ENCODE data around the gene GDA. TPM values are rescaled to one million over a fixed set of nuclear protein-coding genes. Genes with fewer than 3 reads are reported as not detected.

The GDA gene
- total and polyA plus RNA-seq, 7 donors: 0.07 to 0.52 (median 0.16) TPM

DNA sequence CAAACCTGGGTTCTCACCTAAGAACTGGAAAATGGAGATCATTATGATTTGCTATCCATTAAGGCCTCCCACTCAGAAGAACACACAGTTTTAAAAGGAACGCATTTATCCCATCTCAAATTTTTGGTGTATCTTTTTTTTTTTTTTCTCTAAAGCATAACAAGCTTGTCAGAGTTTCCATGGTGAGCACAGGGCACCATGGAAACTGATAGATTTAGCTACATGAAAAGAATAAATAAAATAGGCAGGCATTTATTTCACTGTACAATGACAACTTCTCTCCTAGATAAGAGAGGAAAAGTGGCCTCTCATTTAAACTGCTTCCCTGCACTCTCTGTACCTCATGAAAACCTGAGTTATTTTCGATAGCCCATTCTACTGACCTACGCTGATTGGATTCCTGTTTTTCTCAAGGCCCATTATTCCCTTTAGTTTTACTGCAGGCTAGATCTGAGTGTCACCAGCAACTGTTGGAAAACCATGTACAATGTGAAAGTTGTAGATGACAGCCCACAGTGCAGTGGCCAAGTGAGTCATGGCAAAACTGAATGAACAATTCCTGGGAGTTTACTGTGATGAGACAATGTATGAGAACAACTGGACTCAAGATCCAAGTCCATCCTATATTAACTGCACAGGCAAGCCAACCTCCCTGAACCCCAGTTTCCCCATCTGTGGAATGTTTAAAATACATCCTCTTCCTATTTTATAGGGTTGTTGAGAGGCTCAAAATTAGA, 4.3 kb upstream of the GDA start:
- DNase-seq (no peak), ATAC-seq (no peak)
- no peaks in the 10 kb centered on the region for H3K9me3 ChIP-seq
- peaks cover 0 to 12% (median 3%) of the 10 kb centered on the region in 3 donors for H3K27me3 ChIP-seq (ENCODE audit: insufficient read depth in 3 of 3, low read length in 2 of 3)
- no peaks in the 10 kb centered on the region for H3K36me3 ChIP-seq (ENCODE audit: insufficient read depth in 1 of 2, low read depth in 1 of 2)
- WGBS, 3 donors: 82 to 90% (median 88%) methylated on average over 3 of the region's 3 CpGs
- no peak overlapping the region for H3K4me3 ChIP-seq
- TF ChIP-seq, protein P1, sequence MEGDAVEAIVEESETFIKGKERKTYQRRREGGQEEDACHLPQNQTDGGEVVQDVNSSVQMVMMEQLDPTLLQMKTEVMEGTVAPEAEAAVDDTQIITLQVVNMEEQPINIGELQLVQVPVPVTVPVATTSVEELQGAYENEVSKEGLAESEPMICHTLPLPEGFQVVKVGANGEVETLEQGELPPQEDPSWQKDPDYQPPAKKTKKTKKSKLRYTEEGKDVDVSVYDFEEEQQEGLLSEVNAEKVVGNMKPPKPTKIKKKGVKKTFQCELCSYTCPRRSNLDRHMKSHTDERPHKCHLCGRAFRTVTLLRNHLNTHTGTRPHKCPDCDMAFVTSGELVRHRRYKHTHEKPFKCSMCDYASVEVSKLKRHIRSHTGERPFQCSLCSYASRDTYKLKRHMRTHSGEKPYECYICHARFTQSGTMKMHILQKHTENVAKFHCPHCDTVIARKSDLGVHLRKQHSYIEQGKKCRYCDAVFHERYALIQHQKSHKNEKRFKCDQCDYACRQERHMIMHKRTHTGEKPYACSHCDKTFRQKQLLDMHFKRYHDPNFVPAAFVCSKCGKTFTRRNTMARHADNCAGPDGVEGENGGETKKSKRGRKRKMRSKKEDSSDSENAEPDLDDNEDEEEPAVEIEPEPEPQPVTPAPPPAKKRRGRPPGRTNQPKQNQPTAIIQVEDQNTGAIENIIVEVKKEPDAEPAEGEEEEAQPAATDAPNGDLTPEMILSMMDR (IDR thresholded peaks at IDR 0.05): no peak
- intact Hi-C loops (cut with DNase I): no loop called here
- H3K27ac ChIP-seq: no peak overlapping the region
- H3K4me1 ChIP-seq: peaks cover 3% of the 10 kb centered on the region

DNA sequence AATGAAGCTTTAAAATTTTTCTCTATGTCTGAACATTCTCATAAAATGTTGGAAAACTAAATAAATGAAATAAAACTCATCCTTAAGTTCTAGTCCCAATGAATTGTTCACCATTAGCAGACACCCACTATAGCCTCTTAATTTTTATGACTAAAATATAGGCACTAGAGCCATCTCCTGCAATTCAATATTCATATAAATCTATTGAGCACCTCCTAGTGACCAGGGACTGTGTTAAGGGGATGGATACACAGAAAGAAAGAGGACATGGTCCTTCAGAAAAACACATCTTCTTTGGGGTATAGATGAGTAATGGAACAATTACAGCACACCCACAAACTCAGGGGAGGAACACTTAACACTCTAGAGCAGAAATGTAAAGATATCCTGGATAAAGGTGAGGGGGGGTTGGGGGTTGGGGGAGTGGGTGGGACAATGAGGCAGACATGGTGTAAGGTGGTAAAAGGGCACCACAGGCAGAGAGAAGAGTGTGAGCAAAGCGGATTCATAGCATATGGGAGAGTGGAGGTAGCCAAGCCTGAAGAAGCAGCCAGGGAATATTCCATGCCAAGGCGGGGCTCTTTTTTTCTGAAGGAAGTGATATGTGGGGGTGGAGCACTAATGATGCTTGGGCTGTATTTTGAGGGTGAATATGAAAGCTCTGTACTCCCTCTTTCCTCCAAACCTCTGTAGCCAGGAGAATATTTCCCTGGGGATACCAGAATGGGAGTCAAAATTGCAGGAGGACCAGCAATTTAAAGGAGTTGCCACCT, 3.3 kb upstream of the GDA start:
- Histone ChIP-seq H3K4me1 (peaks cover 3% of the 10 kb centered on the region), H3K9me3 (no peaks in the 10 kb centered on the region), H3K27ac (no peak overlapping the region), H3K4me3 (no peak overlapping the region), H3K36me3 (ENCODE audit: insufficient read depth in 1 of 2, low read depth in 1 of 2) (no peaks in the 10 kb centered on the region), H3K27me3 (ENCODE audit: insufficient read depth in 3 of 3, low read length in 2 of 3) (peaks cover 0 to 12% (median 3%) of the 10 kb centered on the region in 3 donors)
- DNase-seq (no peak), ATAC-seq (no peak)
- TF ChIP-seq, protein P1 (IDR thresholded peaks at IDR 0.05): no peak
- WGBS, 3 donors: 84 to 93% (median 88%) methylated on average over 2 of the region's 2 CpGs
- intact Hi-C loops (cut with DNase I): no loop called here

DNA sequence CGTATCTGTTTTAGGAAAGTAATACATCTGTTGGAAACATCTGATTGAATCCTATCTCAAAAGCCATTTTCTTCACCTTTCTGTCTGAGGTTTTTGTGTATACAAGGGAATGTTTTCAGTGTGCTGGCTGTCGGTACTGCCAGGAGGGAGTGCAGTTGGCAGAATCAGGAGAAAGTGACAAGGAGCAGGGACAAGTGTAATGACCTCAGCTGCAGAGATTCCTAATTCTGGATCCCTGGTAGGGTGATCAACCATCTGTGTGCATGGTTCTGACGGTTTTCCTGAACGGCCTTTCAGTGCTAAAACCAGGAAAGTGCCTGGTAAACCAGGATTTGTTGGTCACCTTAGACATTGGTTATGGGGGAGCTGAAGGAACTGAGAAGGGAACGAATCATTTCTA, 1.6 kb upstream of the GDA start:
- TF ChIP-seq, protein P1 (IDR thresholded peaks at IDR 0.05): no peak
- Histone ChIP-seq H3K9me3 (no peaks in the 10 kb centered on the region), H3K4me1 (peaks cover 3% of the 10 kb centered on the region), H3K27me3 (ENCODE audit: insufficient read depth in 3 of 3, low read length in 2 of 3) (peaks cover 0 to 12% (median 0%) of the 10 kb centered on the region in 3 donors), H3K4me3 (no peak overlapping the region), H3K36me3 (ENCODE audit: insufficient read depth in 1 of 2, low read depth in 1 of 2) (no peaks in the 10 kb centered on the region), H3K27ac (no peak overlapping the region)
- 68 to 74% (median 70%) methylated on average over 5 of the region's 5 CpGs for WGBS, 3 donors
- DNase-seq: no peak
- ATAC-seq: no peak
- intact Hi-C loops (cut with DNase I): no loop called here

DNA sequence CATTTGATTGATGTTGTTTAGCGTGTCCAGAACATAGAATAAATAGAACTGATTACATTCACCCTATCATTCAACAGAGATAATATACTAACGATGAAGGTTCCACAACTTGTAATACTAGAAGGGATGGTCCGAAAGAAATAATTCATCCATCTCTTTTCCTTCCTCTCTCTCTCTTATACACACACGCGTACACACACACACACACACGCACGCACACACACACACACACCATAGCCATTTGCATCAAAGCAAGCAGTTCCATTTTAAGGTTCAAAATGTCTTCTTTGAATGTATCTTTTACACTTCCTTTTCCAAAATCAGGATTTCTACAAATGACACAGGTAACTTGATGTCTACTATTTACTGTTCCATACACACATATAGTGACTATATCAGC, 887 bp downstream of the GDA start:
- H3K36me3 ChIP-seq (ENCODE audit: insufficient read depth in 1 of 2, low read depth in 1 of 2): no peaks in the 10 kb centered on the region
- DNase-seq (no peak), ATAC-seq (no peak)
- intact Hi-C loops (cut with DNase I): no loop called here
- WGBS, 3 donors: 68 to 78% (median 73%) methylated on average over 7 of the region's 7 CpGs
- H3K27ac ChIP-seq: no peak overlapping the region
- no peaks in the 10 kb centered on the region for H3K9me3 ChIP-seq
- H3K4me3 ChIP-seq: peak overlapping the region; percentile 62
- peaks cover 3% of the 10 kb centered on the region for H3K4me1 ChIP-seq
- TF ChIP-seq, protein P1 (IDR thresholded peaks at IDR 0.05): no peak
- H3K27me3 ChIP-seq (ENCODE audit: insufficient read depth in 3 of 3, low read length in 2 of 3): peaks cover 0 to 12% (median 0%) of the 10 kb centered on the region in 3 donors

Data from psoas muscle (tissue), 8 donors.